ENCODE data around the gene RNF224.

RNF224 gene

DNA sequence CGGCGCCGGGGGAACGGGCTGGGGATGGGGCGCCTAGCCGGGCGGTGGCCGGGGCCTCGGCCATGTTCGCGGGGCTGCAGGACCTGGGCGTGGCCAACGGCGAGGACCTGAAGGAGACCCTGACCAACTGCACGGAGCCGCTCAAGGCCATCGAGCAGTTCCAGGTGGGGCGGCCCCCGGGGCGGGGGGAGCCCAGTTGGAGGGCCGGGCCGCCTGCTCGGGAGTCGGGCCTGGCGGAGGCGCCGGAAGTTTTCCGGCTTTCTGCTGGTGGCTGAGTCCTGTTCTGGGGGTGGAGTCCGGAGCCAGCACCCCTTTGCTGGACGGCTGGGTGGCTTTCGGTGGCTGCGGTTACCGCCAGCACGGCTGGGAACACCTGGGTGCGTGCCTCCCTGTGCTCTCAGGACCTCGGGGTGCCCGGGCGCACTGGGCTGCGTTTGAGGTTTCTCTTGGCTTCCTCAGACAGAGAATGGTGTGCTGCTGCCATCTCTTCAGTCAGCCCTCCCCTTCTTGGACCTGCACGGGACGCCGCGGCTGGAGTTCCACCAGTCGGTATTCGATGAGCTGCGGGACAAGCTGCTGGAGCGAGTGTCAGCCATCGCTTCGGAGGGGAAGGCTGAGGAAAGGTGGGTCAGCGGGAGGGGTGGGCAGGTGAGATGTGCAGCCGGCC is 28.3 kb downstream of the RNF224 start:
- DNase-seq, result peak; percentile 75

- DNase-seq, result no peak
Measured at GRCh38 chr9:137256362-137256761, 29.1 kb downstream of the RNF224 start.

DNA sequence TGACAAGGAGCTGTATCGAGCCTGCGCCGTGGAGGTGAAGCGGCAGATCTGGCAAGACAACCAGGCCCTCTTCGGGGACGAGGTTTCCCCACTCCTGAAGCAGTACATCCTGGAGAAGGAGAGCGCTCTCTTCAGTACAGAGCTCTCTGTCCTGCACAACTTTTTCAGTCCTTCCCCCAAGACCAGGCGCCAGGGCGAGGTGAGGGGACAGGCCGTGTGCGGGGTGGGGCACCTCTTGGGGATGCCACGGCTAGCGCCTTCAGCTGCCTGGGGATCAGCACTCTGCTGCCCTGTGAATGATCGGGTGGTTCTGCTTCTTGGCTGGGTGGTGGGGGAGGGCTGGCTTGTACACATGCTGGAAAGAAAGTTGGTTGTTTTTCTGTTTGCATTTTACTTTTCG is 29.6 kb downstream of the RNF224 start:
- no peak for DNase-seq

DNA sequence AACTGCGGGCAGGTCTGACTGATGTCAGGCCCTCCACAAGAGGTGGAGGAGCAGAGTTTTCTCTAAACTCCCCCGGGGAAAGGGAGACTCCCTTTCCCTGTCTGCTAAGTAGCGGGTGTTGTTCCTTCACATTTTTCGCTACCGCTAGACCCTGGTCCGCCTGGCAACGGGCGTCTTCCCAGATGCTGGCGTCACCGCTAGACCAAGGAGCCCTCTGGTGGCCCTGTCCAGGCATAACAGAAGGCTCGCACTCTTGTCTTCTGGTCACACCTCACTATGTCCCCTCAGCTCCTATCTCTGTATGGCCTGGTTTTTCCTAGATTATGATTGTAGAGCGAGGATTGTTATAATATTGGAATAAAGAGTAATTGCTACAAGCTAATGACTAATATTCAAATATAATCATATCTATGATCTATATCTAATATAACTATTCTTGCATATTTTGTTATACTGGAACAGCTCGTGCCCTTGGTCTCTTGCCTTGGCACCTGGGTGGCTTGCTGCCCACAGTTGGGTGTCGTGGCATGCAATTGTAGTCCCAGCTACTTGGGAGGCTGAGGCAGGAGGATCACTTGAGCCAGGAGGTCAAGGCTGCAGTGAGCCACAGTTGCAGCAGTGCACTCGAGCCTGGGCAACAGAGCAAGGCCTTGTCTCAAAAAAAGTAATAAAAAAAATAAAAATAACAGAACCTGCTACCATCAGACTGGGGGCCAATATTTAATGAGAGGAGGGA is 35.0 kb downstream of the RNF224 start:
- DNase-seq, result peak; percentile 61

- no peak for DNase-seq
Measured at GRCh38 chr9:137262909-137263285, 35.6 kb downstream of the RNF224 start.

GRCh38 chr9:137263506-137263905 is 36.2 kb downstream of the RNF224 start:
- no peak for DNase-seq

GRCh38 chr9:137264067-137264466 is 36.8 kb downstream of the RNF224 start:
- DNase-seq, result no peak

DNA sequence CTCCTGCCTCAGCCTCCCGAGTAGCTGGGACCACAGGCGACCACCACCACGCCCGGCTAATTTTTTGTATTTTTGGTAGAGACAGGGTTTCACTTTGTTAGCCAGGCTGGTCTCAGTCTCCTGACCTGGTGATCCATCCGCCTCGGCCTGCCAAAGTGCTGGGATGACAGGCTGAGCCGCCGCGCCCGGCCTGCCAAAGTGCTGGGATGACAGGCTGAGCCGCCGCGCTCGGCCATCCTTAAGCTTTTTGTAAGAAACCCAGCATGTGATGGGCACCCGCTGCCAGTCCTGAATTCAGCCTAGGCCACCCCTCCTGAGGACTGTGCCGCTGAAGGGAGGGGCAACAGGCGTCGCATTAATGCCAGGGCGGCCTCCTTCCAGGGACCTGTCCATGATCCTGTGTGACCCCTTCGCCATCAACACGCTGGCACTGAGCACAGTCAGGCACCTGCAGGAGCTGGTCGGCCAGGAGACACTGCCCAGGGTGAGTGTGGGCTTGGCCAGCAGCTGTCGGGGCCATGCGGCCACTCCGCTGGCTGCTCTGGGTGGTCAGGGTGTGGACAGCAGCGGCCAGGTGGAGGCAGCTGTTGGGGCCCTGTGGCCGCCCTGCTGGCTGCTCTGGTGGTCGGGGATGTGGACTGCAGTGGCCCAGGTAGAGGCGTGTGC is 38.3 kb downstream of the RNF224 start:
- no peak for DNase-seq

DNA sequence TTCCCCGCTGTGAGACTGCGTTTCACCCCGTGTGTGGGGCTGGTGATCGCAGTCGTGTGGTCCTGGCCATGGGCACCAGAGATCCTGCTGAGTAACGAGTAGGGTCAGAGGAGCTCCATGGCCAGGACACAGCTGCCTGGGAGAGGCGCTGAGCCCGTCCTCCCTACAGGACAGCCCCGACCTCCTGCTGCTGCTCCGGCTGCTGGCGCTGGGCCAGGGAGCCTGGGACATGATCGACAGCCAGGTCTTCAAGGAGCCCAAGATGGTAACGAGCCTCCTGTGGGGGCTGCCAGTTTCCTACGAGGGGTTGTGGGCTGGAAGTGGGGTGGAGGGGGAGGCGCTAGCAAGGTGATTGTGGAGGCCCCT is 38.8 kb downstream of the RNF224 start:
- no peak for DNase-seq

GRCh38 chr9:137266585-137267453 is 39.5 kb downstream of the RNF224 start:
- DNase-seq, result no peak

DNA sequence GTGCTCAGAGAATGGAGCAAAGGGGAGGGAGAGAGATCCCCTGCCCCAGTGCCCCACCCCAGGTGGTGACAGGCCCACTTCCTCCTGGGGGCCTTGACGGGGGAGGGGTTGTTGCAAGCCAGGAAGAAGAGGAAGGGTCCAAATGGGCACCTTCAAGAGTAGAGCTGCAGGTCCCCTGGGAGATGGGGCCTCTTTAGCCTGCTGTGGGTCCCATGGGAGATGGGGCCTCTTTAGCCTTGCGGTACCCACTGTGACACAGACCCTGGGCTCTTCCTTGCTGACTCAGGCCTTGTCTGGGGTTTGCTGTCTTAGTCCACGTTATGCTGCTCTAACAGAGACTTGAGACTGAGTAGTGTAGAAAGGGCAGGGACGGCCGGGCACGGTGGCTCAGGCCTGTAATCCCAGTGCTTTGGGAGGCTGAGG is 40.6 kb downstream of the RNF224 start:
- no peak for DNase-seq

GRCh38 chr9:137268538-137269201 is 41.4 kb downstream of the RNF224 start:
- no peak for DNase-seq

DNA sequence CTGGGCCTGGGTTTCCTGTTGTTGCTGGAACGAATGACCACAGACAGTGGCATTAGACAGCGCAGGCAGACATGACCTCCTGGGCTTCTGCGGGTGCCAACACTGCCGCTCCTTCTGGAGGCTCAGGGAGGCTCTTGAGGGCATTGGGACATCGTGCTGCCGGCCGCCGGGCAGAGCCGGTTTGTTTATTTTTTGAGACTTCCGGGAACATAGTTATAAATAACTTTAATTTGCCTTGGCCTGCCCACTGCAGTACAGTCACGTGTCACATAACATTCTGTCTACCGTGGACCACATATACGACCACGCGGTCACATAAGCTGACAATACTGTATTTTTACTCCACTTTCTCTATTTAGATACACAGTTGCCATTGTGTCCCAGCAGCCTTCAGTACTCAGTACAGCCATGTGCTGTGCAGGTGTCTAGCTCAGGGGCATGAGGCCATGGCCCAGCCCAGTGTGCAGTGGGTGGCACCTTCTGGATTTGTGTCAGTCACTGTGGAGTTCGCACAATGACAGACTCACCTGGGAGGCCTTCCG is 42.0 kb downstream of the RNF224 start:
- DNase-seq, result no peak

GRCh38 chr9:137270929-137271695 is 43.8 kb downstream of the RNF224 start:
- DNase-seq, result no peak

DNA sequence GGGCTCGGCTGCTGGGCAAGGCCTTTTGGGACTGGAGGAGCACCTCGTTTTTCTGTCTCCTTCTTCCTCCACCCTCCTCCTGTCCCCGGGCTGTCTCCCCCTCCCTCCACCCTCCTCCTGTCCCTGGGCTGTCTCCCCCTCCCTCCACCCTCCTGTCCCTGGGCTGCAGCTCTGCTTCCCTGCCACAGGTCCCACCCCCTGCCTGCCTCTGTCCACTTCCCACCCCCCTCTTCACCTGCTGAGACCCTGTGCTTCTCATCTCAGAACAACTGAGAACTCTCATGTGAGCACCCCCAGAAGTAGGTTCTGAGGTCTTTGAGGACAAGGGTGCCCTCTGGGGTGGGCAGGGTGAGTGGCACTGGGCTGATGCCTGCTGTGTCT is 44.4 kb downstream of the RNF224 start:
- no peak for DNase-seq

DNA sequence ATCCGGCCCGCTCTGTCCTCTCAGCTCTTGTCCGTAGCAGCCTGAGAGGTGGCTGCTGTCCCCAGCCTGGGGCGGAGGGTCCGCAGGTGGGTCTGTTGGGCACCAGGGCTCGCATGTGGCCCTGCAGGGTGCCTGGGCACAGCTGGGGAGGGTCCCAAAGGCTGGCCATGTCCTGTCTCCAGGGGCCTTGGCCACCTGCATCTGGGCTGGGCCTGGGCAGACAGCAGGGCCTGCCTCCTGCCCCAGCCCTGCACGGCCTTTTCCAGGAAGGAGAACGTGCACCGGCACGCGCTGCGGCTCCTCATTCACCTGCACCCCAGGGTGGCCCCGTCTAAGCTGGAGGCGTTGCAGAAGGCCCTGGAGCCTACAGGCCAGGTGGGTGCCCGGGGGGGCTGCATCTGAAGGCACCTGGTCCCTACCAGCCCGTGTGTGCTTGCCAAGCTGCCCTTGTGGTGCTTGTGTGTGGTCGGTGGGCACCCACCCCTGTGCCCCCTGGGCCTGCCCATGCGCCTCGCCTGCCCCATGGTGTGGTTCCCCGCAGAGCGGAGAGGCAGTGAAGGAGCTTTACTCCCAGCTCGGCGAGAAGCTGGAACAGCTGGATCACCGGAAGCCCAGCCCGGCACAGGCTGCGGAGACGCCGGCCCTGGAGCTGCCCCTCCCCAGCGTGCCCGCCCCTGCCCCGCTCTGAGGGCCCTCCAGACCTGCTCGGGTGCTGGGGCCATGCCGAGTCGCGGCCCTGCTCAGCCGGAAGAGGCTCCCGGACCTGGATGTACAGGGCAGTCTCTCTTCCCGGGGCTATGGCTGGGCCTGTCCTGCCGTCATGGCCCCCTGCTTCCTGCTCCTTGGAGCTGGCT is 45.2 kb downstream of the RNF224 start:
- DNase-seq, result no peak

DNA sequence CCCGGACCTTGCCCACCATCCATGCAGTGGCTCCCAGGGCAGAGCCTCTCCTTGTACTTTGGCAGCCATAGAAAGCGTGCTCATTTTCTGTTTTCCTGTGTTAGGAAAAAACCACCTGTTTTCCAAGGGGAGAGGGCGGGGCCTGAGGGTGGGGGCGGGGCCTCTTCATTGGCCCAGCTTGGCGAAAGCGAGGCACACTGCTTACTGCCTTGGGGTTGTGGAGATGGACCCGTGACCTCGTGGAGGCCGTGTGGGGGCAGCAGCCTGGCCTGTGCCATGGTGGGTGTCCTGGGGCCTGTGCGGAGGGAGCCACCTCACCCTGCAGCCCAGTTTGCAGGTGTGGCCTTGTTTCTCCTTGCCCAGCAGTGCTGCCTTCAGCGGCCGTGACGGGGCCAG is 45.8 kb downstream of the RNF224 start:
- DNase-seq, result no peak

DNA sequence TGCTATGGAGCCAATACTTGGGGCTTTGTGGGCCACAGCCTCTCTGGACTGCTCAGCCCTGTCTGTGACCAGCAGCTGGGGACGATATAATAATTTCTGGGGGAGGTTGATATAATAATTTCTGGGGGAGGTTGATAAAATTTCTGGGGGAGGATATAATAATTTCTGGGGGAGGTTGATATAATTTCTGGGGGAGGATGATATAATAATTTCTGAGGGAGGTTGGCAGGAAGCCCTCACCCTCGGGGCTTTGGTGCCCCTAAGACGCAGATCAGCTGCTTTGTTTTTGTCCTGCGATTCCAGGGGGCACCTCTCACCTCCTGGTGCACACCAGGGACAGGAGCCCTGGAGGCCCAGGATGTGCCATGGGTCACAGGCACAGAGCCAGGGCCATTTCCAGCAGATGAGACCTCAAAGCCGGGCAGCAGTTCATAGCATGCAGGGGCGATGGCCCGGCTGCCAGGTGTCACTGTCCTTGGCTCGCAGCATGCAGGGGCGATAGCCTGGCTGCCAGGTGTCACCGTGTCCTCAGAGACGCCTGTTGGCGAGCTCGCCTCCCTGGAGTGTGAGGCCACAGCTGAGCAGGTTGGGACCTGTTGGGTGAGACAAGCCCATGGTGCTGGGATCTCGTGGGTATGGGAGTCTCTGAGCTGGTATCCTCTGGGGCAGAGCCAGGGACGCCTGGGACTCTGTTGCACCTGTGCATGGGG is 46.5 kb downstream of the RNF224 start:
- DNase-seq, result peak; percentile 77

- no peak for DNase-seq
Measured at GRCh38 chr9:137275203-137275587, 47.9 kb downstream of the RNF224 start.
